Head of caudate nucleus (tissue), 42 donors: ENCODE measurements around the gene AGAP1.

ENCODE experiments used
- DNase-seq, 42 donors: peaks; one replicate each; pipeline versions ENCODE4 v3.0.0 to v3.0.0-alpha.2; 2020 to 2021; ENCODE audit warnings: mixed read lengths in 7 of 42
- intact Hi-C: fragments of 100-400 bp; cut with DNase I; formaldehyde crosslinking; loops from one replicate; pipeline ENCODE4 v1.15.0; 2022

AGAP1 gene

GRCh38 chr2:235541838-235542549 lies 48.2 kb downstream of the AGAP1 start:
- peak in 2 of 42 donors; percentile 11 to 23 for DNase-seq
- intact Hi-C loops = no loop called here

DNA sequence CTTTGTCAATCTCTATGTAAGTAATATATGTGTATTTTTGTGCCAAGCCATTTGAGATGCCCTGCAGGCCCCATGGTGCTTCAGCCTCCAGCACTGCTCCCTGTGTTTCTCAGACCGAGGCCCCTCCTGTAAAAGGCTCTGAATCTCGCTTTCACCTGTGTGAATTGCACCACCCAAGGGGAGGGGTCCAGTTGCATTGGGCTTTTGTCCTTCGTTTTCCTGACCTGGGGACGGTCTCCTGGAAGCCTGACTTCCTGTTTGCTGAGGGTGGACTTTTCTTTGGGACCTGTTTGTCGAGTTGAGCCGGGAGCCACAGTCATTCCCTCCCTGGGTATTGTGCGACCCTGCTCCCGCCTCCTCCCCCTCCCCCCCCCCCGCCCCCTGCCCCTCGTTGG lies 48.9 kb downstream of the AGAP1 start:
- intact Hi-C loops = no loop called here
- DNase-seq = peak in 5 of 42 donors; percentile 0 to 22 (median 3)

- DNase-seq = peak in 39 of 42 donors; percentile 35 to 92 (median 72)
- intact Hi-C loops = no loop called here
Measured at GRCh38 chr2:235543128-235543750, 49.4 kb downstream of the AGAP1 start.

GRCh38 chr2:235543851-235544688 lies 50.2 kb downstream of the AGAP1 start:
- peak in 3 of 42 donors; percentile 11 to 26 (median 13) for DNase-seq
- intact Hi-C loops = no loop called here

GRCh38 chr2:235544689-235544969 lies 50.8 kb downstream of the AGAP1 start:
- intact Hi-C loops = no loop called here
- DNase-seq = no peak

DNA sequence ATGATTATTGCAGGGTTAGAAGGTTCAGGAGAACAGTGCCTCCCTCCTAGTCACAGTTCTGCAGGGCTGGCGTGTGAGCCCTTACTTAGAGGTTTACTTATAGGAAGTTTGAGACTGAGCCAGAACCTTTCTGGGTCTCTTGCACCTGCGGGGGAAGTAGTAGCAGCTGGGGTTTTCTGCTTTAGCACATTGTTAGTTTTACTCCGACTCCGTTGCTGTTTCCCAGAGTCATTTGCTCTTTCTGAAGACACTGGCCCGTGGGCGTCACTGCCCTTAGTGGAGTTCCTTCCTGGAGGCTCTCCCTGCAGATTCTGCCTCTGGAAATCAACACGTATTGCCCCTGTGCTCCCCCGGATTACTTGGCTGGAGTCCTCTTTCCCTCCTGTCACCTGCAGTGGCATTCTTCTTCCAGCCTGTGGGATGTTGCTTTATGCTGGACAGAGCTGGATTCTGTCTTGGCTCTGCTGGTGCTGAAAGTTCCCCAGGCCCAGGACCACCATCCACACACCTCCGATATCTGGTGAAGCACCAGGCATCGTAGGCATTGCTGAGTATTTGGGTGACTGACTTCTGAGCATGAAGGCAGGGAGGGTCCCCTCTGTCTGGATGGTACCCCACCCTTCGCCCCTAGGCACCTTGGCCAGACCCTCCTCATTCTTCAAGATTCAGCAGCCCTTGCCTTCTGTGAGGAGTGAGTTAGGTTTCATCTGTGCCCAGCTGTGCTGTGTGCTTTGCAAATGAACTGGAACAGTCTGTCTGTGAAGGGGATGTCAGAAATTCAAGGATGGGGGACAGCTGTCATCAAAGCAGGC lies 51.7 kb downstream of the AGAP1 start:
- intact Hi-C loops = no loop called here
- DNase-seq = peak in 2 of 42 donors; percentile 15 to 26

- no peak for DNase-seq
- intact Hi-C loops = no loop called here
Measured at GRCh38 chr2:235546151-235546435, 52.2 kb downstream of the AGAP1 start.

- no peak for DNase-seq
- intact Hi-C loops = no loop called here
Measured at GRCh38 chr2:235546436-235546835, 52.6 kb downstream of the AGAP1 start.

DNA sequence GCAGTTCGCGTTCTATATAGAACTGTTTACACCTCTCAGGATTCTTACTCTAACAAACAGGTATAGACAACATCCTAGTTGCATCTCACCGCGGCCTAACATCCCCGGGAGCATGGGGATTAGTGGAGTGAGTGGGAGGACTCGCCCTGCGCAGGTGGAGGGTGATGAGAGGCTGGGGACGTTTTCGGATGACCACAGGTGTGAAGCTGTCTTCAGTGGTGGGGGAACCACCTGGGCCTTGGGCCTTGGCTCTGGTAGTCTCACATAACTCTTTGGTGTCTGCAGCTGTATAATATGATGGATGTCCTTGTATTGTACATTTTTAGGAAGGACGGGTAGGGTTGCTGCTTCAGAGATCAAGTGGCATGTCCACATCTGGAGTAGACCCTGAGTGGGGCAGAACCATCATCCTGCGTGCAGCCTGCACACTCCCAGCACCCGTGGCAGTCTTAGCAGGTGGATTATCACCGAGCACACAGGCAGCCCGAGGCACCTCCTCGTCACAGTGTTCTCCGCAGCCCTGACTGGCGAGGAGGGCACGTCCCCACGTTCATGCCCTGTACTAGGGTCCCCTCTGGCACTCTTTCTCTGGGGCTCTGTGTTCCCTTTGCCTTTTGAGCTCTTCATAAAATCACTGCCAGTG lies 56.0 kb downstream of the AGAP1 start:
- peak in 2 of 42 donors; percentile 6 to 13 for DNase-seq
- intact Hi-C loops = no loop called here

DNA sequence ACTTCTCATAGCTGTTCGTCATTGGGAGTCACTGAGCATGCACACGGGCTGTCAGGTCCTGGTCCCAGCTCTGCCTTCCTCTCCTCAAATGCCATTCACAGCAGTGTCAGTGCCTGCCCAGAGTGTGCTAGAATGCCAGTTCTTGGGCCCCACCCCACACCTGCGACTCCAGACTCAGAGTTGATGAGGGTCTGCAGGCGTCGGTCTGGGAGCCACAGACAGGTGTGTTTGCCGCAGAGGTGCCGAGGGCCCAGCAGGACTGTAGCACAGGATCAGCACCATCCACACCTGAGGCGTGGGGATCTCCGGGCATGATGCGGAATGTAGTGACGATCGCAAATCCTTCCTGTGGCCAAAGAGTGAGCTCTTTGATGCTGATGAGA lies 56.5 kb downstream of the AGAP1 start:
- DNase-seq = no peak
- intact Hi-C loops = no loop called here

DNA sequence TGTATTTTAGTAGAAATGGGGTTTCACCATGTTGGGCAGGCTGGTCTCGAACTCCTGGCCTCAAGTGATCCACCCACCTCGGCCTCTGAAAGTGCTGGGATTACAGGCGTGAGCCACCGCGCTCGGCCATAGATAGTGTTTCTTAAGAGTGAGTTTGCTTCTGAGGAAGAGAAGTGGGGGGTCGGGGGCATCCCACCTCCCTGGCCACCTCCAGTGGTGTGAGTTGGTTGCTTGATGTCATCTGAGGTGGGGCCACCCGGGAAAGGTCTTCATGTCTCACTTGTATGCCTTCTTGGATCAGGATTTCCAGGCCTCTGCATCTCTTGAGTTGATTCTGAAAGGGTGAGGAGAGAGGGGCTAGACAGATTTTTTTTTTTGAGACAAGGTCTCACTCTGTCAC lies 57.1 kb downstream of the AGAP1 start:
- intact Hi-C loops = no loop called here
- no peak for DNase-seq

DNA sequence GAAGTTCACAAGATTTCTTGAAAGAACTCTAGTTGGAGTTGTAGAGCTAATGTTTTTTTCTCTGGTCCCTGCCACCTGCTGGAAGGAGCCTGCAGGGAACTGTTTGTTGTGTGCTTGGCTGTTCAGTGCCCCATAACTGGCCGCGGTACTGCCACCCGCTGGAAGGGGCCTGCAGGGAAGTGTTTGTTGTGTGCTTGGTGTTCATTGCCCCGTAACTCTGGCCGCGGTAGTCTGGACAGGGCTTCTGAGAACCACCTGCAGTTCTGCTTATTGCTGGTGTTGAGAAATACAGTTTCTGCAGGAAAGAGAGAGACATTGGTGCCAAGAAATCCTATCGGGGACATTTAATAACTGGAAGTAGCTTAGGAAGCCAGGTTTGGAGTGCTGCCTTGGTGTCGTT lies 58.1 kb downstream of the AGAP1 start:
- intact Hi-C loops = no loop called here
- DNase-seq = peak; percentile 23 to 87 (median 72)

GRCh38 chr2:235552671-235553070 lies 58.8 kb downstream of the AGAP1 start:
- intact Hi-C loops = no loop called here
- no peak for DNase-seq

GRCh38 chr2:235553291-235553690 lies 59.4 kb downstream of the AGAP1 start:
- DNase-seq = no peak
- intact Hi-C loops = no loop called here

- no peak for DNase-seq
- intact Hi-C loops = no loop called here
Measured at GRCh38 chr2:235553696-235554100, 59.9 kb downstream of the AGAP1 start.

- DNase-seq = no peak
- intact Hi-C loops = no loop called here
Measured at GRCh38 chr2:235554385-235554784, 60.5 kb downstream of the AGAP1 start.

DNA sequence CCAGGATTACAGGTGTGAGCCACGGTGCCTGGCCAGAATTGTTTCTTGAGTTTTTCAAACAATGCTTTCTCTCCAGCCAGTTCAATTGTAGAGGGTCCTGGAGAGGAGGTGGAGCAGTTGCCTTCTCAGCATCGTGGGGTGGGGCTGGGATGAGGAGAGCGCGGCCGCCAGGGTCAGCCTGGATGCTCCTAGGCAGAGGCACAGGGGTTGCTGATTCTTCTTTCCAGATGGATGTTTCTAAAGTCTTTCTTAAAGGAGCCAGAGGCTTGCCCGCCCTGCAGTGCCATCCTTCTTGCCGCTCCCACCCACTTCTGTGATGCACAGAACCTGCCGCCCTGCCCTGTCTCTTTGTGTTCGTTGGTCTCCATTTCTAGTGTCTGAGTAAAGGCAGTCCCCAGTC lies 61.1 kb downstream of the AGAP1 start:
- intact Hi-C loops = no loop called here

GRCh38 chr2:235555371-235555770 lies 61.5 kb downstream of the AGAP1 start:
- intact Hi-C loops = no loop called here
- peak in 9 of 42 donors; percentile 21 to 60 (median 40) for DNase-seq

More for the DNA sequence above, 61.1 kb downstream of the AGAP1 start:
- no peak for DNase-seq

DNA sequence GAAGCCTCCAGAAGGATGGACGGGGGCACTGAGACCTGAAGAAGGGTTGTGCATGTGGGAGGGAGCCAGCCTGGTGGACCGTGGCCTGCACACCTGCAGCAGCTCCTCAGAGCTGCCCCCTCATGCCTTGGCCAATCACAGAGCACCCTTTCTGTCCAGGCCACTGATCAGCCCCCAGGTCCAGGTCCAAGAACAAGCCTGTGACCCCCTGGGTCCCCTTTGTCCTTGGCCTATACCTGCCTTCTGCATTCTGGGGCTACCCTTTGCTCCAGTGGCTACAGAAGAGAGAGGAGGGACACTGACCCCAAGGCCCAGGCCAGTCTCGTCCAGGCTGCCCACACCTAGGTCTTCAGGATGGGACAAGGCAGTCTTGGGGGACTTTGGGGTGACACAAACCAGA lies 62.2 kb downstream of the AGAP1 start:
- no peak for DNase-seq
- intact Hi-C loops = no loop called here
